HL-60/S4 (cell line): ENCODE measurements around the gene NT5C3A.
"Not testable (repeated sequence)": the region's sequence is repeated elsewhere in the genome, so short reads cannot be mapped to it uniquely, and the experiment has no call there.

Experiments used
- in situ Hi-C: fragments of 300-500 bp; cut with MboI; formaldehyde crosslinking; loops from 2 replicates; pipeline ENCODE4 v1.14.3; 2022; ENCODE audit warnings: low sequenced_read_pairs

The NT5C3A gene

DNA sequence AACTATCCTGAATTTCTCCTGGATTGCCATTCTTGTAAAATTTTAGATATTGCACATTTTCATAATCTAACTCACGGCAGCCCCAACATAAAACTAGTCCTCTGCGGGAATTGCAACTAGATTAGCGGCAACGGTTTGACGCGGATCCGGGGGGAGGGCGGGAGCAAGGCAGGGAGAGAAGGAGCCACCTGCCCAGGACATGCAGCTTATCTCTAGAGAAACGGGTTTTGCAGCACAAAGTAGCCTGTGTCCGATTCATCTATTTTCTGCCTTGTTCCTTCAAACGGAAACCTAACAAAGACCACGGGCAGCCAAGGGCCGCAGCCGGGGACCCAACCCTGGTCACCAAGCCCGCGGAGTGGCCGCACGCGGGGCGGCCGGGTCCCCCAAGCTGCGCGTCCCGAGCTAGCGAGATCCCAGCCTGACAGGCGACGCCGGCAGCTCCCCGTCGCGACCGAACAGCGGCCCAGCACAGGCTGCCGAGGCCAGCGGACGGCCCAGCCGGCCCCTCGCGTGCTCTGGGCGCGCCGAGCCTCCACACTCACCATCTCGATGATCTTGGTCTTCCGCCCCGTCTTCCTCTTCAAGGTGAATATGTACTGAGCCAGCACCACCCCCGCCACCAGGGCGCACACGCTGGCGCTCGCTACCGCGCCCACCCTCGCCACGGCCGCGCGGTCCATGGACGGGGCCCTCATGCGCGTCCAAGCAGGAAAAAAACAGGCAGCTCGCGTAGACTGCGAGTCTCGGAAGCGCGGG lies at the start of gene NT5C3A:
Gene NT5C3A, minus strand, starts transcription at position 754 of the 759 bp plus-strand sequence. Its CDS starts 71 bp downstream, at position 683.
- in situ Hi-C loops = no loop called here

DNA sequence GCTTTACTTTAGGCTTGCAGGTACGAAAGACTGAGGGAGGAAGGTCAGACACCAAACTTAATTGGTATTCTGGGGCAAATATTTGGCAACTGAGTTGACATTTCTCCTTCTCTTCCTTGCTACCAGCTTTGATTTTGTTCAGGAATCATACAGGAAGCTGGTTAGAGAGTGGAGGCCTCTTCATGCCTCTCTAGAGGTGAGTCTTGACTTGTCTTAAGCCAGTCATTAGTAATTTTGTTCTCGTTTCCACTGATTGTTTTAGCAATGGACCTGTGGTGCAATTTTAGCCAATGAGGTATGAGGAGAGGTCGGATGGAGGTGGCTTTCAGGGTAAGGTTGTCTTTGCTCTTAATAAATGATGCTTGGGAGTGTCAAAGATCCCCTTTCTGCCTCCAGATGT lies 49.0 kb upstream of the NT5C3A start:
- in situ Hi-C loops = no loop called here

DNA sequence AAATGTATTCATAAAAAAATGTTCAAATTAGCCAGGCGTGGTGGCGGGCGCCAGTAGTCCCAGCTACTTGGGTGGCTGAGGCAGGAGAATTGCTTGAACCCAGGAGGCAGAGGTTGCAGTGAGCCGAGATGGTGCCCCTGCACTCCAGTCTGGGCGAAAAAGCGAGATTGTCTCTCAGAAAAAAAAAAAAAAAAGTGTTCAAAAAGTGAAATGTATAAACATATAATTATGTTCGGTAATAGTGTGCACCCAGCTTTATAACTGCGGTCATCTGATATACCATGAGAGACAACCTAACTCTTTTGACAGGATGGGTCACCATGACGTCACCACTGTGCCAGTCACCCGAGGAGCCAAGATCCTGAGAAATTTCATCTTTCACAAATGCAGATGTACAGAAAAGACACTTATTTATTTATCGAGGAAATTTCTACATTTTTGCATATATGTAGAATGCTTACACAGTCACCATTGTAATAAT lies 47.2 kb upstream of the NT5C3A start:
- in situ Hi-C loops = no loop called here

- in situ Hi-C loops = no loop called here
Observed at GRCh38 chr7:33109005-33109757, 46.6 kb upstream of the NT5C3A start, which contains the start of gene RP9. Gene RP9, minus strand, starts transcription at chr7:33109404. Its CDS starts 32 bp downstream, at chr7:33109372.

DNA sequence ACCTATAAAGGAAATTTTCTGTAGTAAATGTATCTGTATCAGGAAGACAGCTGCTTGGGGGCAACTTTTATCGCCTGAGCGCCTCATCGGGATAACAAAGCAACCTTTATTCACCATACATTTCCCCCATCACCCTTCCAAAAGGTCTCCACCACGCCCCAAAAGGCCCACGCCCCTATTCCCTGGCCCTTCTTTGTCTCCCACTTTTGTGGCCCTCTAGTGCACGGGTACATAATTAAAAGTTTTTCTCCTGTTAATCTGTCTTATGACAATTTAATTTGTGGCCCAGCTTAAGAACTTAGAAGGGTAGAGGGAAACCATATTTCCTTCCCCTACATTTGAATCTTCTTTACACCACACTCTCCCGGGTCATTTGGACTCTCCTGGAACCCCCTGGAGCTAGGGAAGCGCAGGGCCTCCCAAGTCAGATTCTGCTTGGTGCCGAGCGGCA lies 46.0 kb upstream of the NT5C3A start:
- in situ Hi-C loops = no loop called here

GRCh38 chr7:33107136-33108066 lies 44.8 kb upstream of the NT5C3A start:
- in situ Hi-C loops = no loop called here

- in situ Hi-C loops = no loop called here
Observed at GRCh38 chr7:33101906-33102305, 39.3 kb upstream of the NT5C3A start.

GRCh38 chr7:33100770-33101169 lies 38.2 kb upstream of the NT5C3A start:
- in situ Hi-C loops = no loop called here

GRCh38 chr7:33099154-33099940 lies 36.8 kb upstream of the NT5C3A start:
- in situ Hi-C loops = no loop called here

DNA sequence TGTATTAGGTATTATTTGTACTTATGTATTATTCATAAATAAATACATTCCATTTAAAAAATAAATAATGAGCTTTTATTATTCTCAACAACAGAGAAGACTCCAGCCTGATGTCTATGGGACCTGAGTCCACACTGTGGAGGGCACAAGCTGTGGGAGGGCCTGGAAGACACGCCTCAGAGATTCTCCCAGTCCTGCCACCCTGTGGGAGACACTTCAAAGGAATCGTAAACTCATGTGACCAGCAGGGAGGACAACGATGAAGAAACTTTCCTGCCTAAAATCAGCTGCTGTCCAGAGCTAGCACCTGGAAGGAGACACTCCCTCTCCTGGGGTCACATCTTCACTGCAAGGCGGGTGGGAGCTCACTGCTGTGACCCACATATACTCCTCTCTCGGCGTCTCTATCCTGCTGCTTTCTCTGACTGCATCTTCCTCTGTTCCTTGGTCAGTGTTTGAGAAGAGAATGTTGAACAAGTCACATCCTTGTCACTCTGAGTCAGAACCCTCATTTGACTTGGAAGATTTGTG lies 32.2 kb upstream of the NT5C3A start:
- in situ Hi-C loops = not testable (repeated sequence)

DNA sequence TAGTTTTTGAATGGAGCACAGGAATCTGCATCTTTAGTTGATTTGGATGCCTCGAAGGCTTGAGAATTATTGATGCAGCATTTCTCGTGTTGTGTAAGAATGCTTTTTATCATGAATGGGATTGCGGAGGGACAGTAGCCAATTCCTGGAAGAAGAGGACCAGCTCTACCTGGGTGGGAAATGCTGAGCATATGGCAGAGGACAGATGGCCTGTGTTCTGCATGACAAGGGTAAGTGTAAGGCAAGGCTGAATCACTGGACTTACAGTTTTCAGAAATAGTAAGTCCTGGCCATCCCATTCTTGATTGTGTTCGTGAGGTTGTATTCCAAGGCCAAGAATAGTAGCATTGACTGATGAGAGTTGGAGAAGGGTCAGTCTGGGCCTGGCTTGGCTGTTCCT lies 30.7 kb upstream of the NT5C3A start:
- in situ Hi-C loops = no loop called here

- in situ Hi-C loops = no loop called here
Observed at GRCh38 chr7:33091641-33092191, 29.1 kb upstream of the NT5C3A start.

- in situ Hi-C loops = no loop called here
Observed at GRCh38 chr7:33091111-33091531, 28.5 kb upstream of the NT5C3A start.

- in situ Hi-C loops = no loop called here
Observed at GRCh38 chr7:33089142-33089541, 26.6 kb upstream of the NT5C3A start.

DNA sequence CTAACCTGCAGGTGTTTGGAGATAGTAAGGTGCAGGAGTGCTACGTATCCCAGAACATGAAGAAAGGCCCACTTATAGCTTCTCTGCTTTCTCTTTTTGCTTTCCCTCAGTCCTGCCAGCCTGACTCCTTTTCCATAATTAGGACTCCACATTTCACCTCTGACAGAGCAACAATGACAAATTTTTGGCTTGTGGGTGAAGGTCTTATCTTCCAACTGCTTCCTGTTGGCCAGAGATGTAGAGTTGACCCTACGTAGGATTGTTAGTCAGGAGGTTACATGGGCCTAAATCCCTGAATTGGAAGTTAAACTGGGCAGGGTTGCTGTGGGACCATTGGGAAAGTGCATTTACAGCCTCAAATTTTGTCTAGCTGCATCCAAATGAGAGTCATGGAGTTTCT lies 25.3 kb upstream of the NT5C3A start:
- in situ Hi-C loops = no loop called here

GRCh38 chr7:33087356-33087755 lies 24.8 kb upstream of the NT5C3A start:
- in situ Hi-C loops = no loop called here

GRCh38 chr7:33079763-33080690 lies 17.5 kb upstream of the NT5C3A start:
- in situ Hi-C loops = no loop called here

GRCh38 chr7:33079096-33079495 lies 16.5 kb upstream of the NT5C3A start:
- in situ Hi-C loops = no loop called here
